ENCODE data around the gene GABBR2. TPM values are rescaled to one million over a fixed set of nuclear protein-coding genes. Genes with fewer than 3 reads are reported as not detected.
"Not testable (repeated sequence)": the region's sequence is repeated elsewhere in the genome, so short reads cannot be mapped to it uniquely, and the experiment has no call there.

GABBR2 gene
- polyA plus RNA-seq, 6 donors from 2014 or later, result not detected

DNA sequence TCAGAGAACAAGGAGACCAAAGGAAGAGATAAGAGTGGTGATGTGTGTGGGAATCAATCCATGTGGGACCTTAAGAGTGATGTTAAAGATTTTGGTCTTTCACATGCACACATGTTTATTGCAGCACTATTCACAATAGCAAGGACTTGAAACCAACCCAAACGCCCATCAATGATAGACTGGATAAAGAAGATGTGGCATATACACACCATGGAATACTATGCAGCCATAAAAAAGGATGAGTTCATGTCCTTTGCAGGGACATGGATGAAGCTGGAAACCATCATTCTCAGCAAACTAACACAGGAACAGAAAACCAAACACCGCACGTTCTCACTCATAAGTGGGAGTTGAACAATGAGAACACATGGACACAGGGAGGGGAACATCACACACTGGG, 53.3 kb downstream of the GABBR2 start:
- not testable (repeated sequence) for H3K4me1 Mint-ChIP-seq; ATAC-seq (ENCODE audit: low read depth in 2 of 2); H3K27ac Mint-ChIP-seq; H3K4me3 Mint-ChIP-seq; H3K36me3 Mint-ChIP-seq; H3K9me3 Mint-ChIP-seq; DNase-seq
- H3K27me3 Mint-ChIP-seq, result peaks cover 4 to 20% (median 19%) of the 10 kb centered on the region in 3 donors

- Mint-ChIP-seq H3K27ac (no peak overlapping the region), H3K4me1 (no peaks in the 10 kb centered on the region), H3K36me3 (no peaks in the 10 kb centered on the region), H3K4me3 (no peak overlapping the region), H3K9me3 (peaks cover 0 to 7% (median 4%) of the 10 kb centered on the region in 7 donors), H3K27me3 (peaks cover 6 to 24% (median 23%) of the 10 kb centered on the region in 3 donors)
- no peak for ATAC-seq (ENCODE audit: low read depth in 2 of 2)
- DNase-seq, result no peak
Observed at GRCh38 chr9:98654247-98654646, 54.5 kb downstream of the GABBR2 start.

DNA sequence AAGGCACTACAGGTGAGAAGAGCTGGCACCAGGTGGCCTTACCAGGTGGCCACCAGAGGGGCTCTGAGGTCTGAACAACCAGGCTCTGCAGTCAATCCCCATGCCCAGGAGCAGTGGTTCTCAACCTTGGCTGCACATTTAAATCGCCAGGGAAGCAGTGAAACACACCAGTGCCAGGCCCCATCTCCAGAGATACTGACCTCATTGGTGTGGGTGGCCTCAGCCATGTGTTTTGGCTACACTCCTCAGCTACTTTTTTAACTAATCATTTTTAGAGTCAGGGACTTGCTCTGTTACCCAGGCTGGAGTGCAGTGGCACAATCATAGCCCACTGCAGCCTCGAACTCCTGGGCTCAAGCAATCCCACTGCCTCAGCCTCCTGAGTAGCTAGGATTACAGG, 56.0 kb downstream of the GABBR2 start:
- peaks cover 11 to 32% (median 31%) of the 10 kb centered on the region in 3 donors for H3K27me3 Mint-ChIP-seq
- no peak for DNase-seq
- no peak for ATAC-seq (ENCODE audit: low read depth in 2 of 2)
- no peak overlapping the region for H3K27ac Mint-ChIP-seq
- H3K4me3 Mint-ChIP-seq, result no peak overlapping the region
- H3K9me3 Mint-ChIP-seq, result peaks cover 0 to 7% (median 4%) of the 10 kb centered on the region in 7 donors
- no peaks in the 10 kb centered on the region for H3K4me1 Mint-ChIP-seq
- no peaks in the 10 kb centered on the region for H3K36me3 Mint-ChIP-seq

- H3K36me3 Mint-ChIP-seq, result no peaks in the 10 kb centered on the region
- peaks cover 11 to 32% (median 31%) of the 10 kb centered on the region in 3 donors for H3K27me3 Mint-ChIP-seq
- no peak overlapping the region for H3K4me3 Mint-ChIP-seq
- peaks cover 0 to 7% (median 4%) of the 10 kb centered on the region in 7 donors for H3K9me3 Mint-ChIP-seq
- no peak for ATAC-seq (ENCODE audit: low read depth in 2 of 2)
- H3K4me1 Mint-ChIP-seq, result no peaks in the 10 kb centered on the region
- no peak overlapping the region for H3K27ac Mint-ChIP-seq
- DNase-seq, result no peak
Observed at GRCh38 chr9:98652302-98652701, 56.4 kb downstream of the GABBR2 start.

DNA sequence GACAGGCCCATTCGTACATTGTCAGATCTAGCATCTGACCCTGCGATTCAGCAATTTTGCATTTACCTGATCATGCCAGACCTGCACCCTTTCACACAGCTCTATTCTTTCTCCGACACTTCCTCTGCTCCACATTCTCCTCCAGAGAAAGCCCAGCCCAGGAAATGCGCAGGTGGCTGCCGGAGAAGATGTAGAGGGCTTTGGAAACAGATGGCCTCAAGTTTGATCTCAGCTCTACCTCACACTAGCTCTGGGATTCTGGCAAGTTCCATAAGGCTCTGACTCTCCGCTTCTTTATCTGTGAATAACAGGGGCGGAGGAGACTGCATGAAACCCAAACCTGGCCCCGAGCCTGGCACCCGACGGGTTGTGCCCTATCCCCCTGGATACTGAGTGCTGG, 61.5 kb downstream of the GABBR2 start:
- H3K4me1 Mint-ChIP-seq, result no peaks in the 10 kb centered on the region
- H3K9me3 Mint-ChIP-seq, result peaks cover 0 to 1% (median 0%) of the 10 kb centered on the region in 7 donors
- peaks cover 25 to 42% (median 38%) of the 10 kb centered on the region in 3 donors for H3K27me3 Mint-ChIP-seq
- no peak overlapping the region for H3K27ac Mint-ChIP-seq
- ATAC-seq (ENCODE audit: low read depth in 2 of 2) (no peak), DNase-seq (no peak)
- no peaks in the 10 kb centered on the region for H3K36me3 Mint-ChIP-seq
- no peak overlapping the region for H3K4me3 Mint-ChIP-seq

DNA sequence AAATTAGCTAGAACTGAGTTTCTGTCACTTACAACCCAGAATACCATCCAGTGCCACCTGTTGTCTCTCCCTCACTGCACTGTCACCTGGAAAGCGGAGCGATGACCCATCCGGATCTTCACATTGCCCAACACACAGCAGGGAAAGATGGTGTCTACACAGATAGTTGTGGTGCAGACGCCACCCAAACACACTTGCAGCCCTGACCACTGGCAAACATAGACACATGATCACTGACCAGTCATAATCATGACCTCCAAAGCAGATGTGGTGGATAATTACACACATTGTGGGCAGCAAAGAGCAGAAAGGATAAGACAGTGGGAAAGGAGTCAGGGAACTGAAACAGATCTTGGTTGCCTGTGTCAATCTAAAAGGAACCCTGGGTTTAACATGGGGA, 64.7 kb downstream of the GABBR2 start:
- Mint-ChIP-seq H3K9me3 (peaks cover 0 to 1% (median 0%) of the 10 kb centered on the region in 7 donors), H3K4me3 (no peak overlapping the region), H3K36me3 (no peaks in the 10 kb centered on the region), H3K27ac (no peak overlapping the region), H3K4me1 (no peaks in the 10 kb centered on the region), H3K27me3 (peaks cover 39 to 49% (median 44%) of the 10 kb centered on the region in 3 donors)
- DNase-seq (no peak), ATAC-seq (ENCODE audit: low read depth in 2 of 2) (no peak)

GRCh38 chr9:98642661-98643312, 65.9 kb downstream of the GABBR2 start:
- Mint-ChIP-seq H3K27me3 (peaks cover 34 to 41% (median 36%) of the 10 kb centered on the region in 3 donors), H3K4me1 (no peaks in the 10 kb centered on the region), H3K4me3 (no peak overlapping the region), H3K9me3 (peaks cover 0 to 1% (median 0%) of the 10 kb centered on the region in 7 donors), H3K27ac (no peak overlapping the region), H3K36me3 (no peaks in the 10 kb centered on the region)
- DNase-seq (no peak), ATAC-seq (ENCODE audit: low read depth in 2 of 2) (no peak)

DNA sequence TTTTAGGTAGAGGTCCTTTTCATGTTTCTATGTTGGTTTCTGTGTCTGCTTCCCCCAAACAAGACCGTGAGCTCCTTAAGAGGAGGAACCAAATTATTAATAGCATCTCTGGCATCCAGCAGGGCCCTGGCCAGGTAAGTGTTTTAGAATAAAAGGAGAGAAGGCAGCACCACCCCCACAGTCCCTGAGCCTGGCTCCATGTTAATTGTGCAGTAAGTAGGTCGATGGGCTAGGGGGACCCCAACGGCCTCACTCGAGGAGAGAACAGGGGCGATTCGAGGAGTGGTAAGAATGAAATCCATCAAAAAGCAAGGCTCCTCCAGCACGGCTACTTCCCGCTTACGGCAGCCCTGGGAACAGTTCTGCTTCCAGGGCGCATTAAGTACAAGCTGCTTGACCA, 67.0 kb downstream of the GABBR2 start:
- ATAC-seq (ENCODE audit: low read depth in 2 of 2) (no peak), DNase-seq (no peak)
- Mint-ChIP-seq H3K9me3 (peaks cover 0 to 5% (median 0%) of the 10 kb centered on the region in 7 donors), H3K4me3 (no peak overlapping the region), H3K27me3 (peaks cover 33 to 41% (median 36%) of the 10 kb centered on the region in 3 donors), H3K4me1 (no peaks in the 10 kb centered on the region), H3K27ac (no peak overlapping the region), H3K36me3 (no peaks in the 10 kb centered on the region)

DNA sequence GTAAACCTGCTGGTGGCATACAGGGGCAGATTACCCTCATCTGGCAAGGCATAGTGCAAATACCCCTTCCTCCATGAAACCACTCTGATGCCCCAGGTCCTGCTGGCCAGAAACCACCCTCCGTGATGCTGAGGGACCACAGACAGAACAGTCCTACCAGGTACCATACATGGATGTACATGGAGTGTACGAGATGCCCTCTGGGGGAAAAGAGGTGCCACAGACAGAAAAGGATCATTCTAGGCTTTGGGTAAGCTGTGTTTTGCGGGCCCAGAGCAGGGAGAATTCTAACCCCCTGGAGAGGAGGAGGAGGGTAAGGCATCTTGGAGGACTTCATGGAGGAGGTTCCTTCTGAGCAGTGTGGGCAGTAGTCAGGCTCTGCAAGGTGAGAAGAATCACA, 68.3 kb downstream of the GABBR2 start:
- H3K27me3 Mint-ChIP-seq, result peaks cover 27 to 41% (median 36%) of the 10 kb centered on the region in 3 donors
- no peaks in the 10 kb centered on the region for H3K4me1 Mint-ChIP-seq
- ATAC-seq (ENCODE audit: low read depth in 2 of 2) (no peak), DNase-seq (no peak)
- no peak overlapping the region for H3K4me3 Mint-ChIP-seq
- peak overlapping the region in 1 of 6 donors; percentile 29 for H3K27ac Mint-ChIP-seq
- no peaks in the 10 kb centered on the region for H3K36me3 Mint-ChIP-seq
- H3K9me3 Mint-ChIP-seq, result peaks cover 0 to 5% (median 0%) of the 10 kb centered on the region in 7 donors

DNA sequence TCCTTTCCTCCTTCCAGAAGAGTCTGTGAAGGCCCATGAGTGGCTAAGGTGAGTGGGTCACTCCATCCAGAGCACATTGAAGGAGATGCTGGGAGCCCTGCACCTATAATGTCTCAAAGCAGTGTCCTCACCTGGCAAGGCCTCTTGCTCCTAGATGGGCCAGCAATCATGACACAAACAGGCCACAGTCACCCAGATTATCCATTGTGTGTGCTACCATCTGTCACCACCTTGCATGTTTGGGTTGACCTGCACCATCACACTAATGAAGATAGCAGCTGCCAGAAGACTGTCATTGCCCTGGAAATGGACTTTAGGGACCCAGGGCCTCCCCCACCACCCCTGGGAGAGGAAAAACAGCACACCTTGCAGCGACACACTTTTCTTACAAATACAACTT, 69.6 kb downstream of the GABBR2 start:
- no peaks in the 10 kb centered on the region for H3K4me1 Mint-ChIP-seq
- H3K27ac Mint-ChIP-seq, result peak overlapping the region in 1 of 6 donors; percentile 26
- no peaks in the 10 kb centered on the region for H3K36me3 Mint-ChIP-seq
- DNase-seq (no peak), ATAC-seq (ENCODE audit: low read depth in 2 of 2) (no peak)
- H3K9me3 Mint-ChIP-seq, result peaks cover 0 to 5% (median 0%) of the 10 kb centered on the region in 7 donors
- no peak overlapping the region for H3K4me3 Mint-ChIP-seq
- peaks cover 27 to 38% (median 36%) of the 10 kb centered on the region in 3 donors for H3K27me3 Mint-ChIP-seq

DNA sequence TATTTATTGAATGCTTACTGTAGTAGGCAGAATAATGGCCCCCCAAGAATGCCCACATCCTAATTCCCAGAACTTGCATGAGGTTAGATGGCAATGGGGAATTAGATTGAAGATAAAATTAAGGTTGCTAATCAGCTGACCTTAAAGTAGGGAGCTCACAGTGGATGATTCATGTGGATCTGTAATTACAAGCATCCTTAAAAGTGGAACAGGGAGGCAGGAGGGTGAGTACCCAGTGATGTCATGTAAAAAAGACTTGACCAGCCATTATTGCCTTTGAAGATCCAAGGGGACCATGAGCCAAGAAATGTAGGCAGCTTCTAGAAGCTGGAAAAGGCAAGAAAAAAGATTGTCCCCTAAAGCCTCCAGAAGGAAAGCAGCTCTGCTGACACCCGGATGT, 71.4 kb downstream of the GABBR2 start:
- H3K4me1 Mint-ChIP-seq, result no peaks in the 10 kb centered on the region
- peaks cover 18 to 33% (median 21%) of the 10 kb centered on the region in 3 donors for H3K27me3 Mint-ChIP-seq
- no peak overlapping the region for H3K27ac Mint-ChIP-seq
- peaks cover 0 to 5% (median 0%) of the 10 kb centered on the region in 7 donors for H3K9me3 Mint-ChIP-seq
- ATAC-seq (ENCODE audit: low read depth in 2 of 2) (no peak), DNase-seq (no peak)
- no peak overlapping the region for H3K4me3 Mint-ChIP-seq
- H3K36me3 Mint-ChIP-seq, result no peaks in the 10 kb centered on the region

DNA sequence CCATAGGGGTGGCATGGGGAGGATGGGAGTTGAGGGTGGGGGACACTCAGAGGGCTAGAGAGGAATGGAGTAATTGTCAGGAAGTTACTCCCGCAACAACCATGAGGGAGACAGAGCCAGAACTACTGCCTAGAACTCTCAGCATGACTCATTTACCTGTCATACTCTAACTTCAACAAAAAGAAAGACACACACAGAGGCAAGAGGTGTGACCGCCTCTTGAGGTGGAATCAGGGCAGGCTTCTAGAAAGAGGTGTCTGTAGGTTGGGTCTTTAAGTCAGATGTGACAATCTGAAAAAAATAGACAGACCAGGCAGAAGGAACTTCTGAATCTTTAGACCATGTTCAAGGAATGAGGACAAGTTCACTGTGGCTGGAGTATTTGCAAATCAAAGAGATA, 73.4 kb downstream of the GABBR2 start:
- Mint-ChIP-seq H3K4me3 (no peak overlapping the region), H3K9me3 (peaks cover 0 to 5% (median 0%) of the 10 kb centered on the region in 7 donors), H3K27ac (no peak overlapping the region), H3K36me3 (no peaks in the 10 kb centered on the region), H3K4me1 (no peaks in the 10 kb centered on the region), H3K27me3 (peaks cover 4 to 19% (median 13%) of the 10 kb centered on the region in 3 donors)
- DNase-seq (no peak), ATAC-seq (ENCODE audit: low read depth in 2 of 2) (no peak)

GRCh38 chr9:98634685-98635336, 73.9 kb downstream of the GABBR2 start:
- peaks cover 0 to 5% (median 0%) of the 10 kb centered on the region in 7 donors for H3K9me3 Mint-ChIP-seq
- no peak overlapping the region for H3K27ac Mint-ChIP-seq
- no peaks in the 10 kb centered on the region for H3K36me3 Mint-ChIP-seq
- H3K27me3 Mint-ChIP-seq, result peaks cover 6 to 20% (median 9%) of the 10 kb centered on the region in 3 donors
- ATAC-seq (ENCODE audit: low read depth in 2 of 2) (no peak), DNase-seq (no peak)
- H3K4me3 Mint-ChIP-seq, result no peak overlapping the region
- no peaks in the 10 kb centered on the region for H3K4me1 Mint-ChIP-seq

DNA sequence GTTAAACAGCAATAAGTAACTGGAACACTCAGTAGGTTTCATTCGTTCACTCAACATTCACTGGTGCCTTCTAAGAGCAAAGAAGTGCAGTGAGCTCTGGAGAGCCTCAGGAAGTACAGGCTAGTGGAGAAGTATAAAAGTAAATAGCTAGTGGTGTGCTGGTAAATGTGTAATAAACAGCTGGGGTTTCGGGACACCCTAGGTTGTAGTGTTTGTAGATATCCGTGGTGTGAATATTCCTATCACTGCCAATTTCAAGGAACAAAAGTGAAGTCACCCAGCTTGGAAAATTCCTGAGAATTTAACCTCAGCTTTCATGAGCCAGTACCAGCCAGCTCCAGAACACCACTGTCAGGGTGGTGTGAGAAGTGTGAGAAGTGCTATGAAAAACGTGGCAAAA, 75.9 kb downstream of the GABBR2 start:
- H3K27me3 Mint-ChIP-seq, result peaks cover 10 to 20% (median 12%) of the 10 kb centered on the region in 3 donors
- no peaks in the 10 kb centered on the region for H3K36me3 Mint-ChIP-seq
- DNase-seq, result no peak
- no peak for ATAC-seq (ENCODE audit: low read depth in 2 of 2)
- H3K9me3 Mint-ChIP-seq, result peaks cover 0 to 5% (median 0%) of the 10 kb centered on the region in 7 donors
- H3K4me3 Mint-ChIP-seq, result no peak overlapping the region
- H3K4me1 Mint-ChIP-seq, result no peaks in the 10 kb centered on the region
- no peak overlapping the region for H3K27ac Mint-ChIP-seq

Data from naive B cell (primary cell).